Liver (tissue), 9 donors: ENCODE data around the gene P4HTM. TPM values are rescaled to one million over a fixed set of nuclear protein-coding genes. Genes with fewer than 3 reads are reported as not detected.

Source experiments
- DNase-seq: peaks from one replicate; pipeline ENCODE4 v3.0.0-alpha.2; 2017; ENCODE audit warnings: low spot score
- H3K27ac ChIP-seq, 2 donors: one replicate each; pipeline ENCODE4 v1.7.0; 2013; ENCODE audit warnings: inconsistent platforms in 2 of 2, low read length in 2 of 2, control low read depth in 1 of 2, low read depth in 1 of 2, mild to moderate bottlenecking in 1 of 2
- H3K27me3 ChIP-seq, 4 donors: one replicate each; pipeline versions ENCODE4 v1.6.1 to v1.7.0; 2013; ENCODE audit warnings: low read length in 3 of 4, inconsistent platforms in 1 of 4, mild to moderate bottlenecking in 1 of 4, moderate library complexity in 1 of 4; ENCODE audit not compliant: control insufficient read depth in 4 of 4, insufficient read depth in 4 of 4
- H3K36me3 ChIP-seq, 4 donors: one replicate each; pipeline versions ENCODE4 v1.6.1 to v1.7.0; 2013; ENCODE audit warnings: low read length in 3 of 4, mild to moderate bottlenecking in 3 of 4, low read depth in 1 of 4, moderate library complexity in 1 of 4; ENCODE audit not compliant: control insufficient read depth in 4 of 4, insufficient read depth in 3 of 4
- H3K4me1 ChIP-seq, 4 donors: one replicate each; pipeline versions ENCODE4 v1.6.1 to v1.7.0; 2013; ENCODE audit warnings: low read length in 3 of 4, mild to moderate bottlenecking in 3 of 4, moderate library complexity in 1 of 4; ENCODE audit not compliant: control insufficient read depth in 4 of 4, insufficient read depth in 4 of 4
- H3K4me3 ChIP-seq, 3 donors: one replicate each; pipeline versions ENCODE4 v1.6.1 to v1.7.0; 2013; ENCODE audit warnings: low read length in 3 of 3, control low read depth in 1 of 3, low read depth in 1 of 3, mild to moderate bottlenecking in 1 of 3
- H3K9ac ChIP-seq, 2 donors: one replicate each; pipeline ENCODE4 v1.7.0; 2013; ENCODE audit warnings: low read length in 2 of 2, mild to moderate bottlenecking in 2 of 2, moderate library complexity in 2 of 2, control low read depth in 1 of 2, low read depth in 1 of 2
- H3K9me3 ChIP-seq, 4 donors: one replicate each; pipeline versions ENCODE4 v1.6.1 to v1.7.0; 2013; ENCODE audit warnings: low read length in 3 of 4; ENCODE audit not compliant: control insufficient read depth in 4 of 4
- ATF3 ChIP-seq: IDR thresholded peaks from 2 replicates; pipeline ENCODE4 v1.6.1; 2016; ENCODE audit warnings: antibody characterized with exemption
- CTCF ChIP-seq: fragments of 150-350 bp; IDR thresholded peaks from 2 replicates; pipeline ENCODE4 v1.5.1; 2017; ENCODE audit warnings: improper control_type of control experiment, low read depth, low read length; ENCODE audit not compliant: missing input control
- EGR1 ChIP-seq, 2 donors: IDR thresholded peaks; 2 replicates each; pipeline ENCODE4 v1.6.1; 2016 to 2018; ENCODE audit warnings: antibody characterized with exemption in 2 of 2, low read depth in 2 of 2
- FOXA1 ChIP-seq: IDR thresholded peaks from 2 replicates; pipeline ENCODE4 v1.6.1; 2016; ENCODE audit warnings: antibody characterized with exemption
- FOXA2 ChIP-seq: IDR thresholded peaks from 2 replicates; pipeline ENCODE4 v1.6.1; 2016; ENCODE audit warnings: antibody characterized with exemption
- GABPA ChIP-seq, 2 donors: IDR thresholded peaks in 1 of 2; conservative IDR thresholded peaks in 1 of 2; 2 replicates each; pipeline ENCODE4 v1.6.1; 2016; ENCODE audit warnings: antibody characterized with exemption in 2 of 2, mild to moderate bottlenecking in 1 of 2, moderate library complexity in 1 of 2
- HNF4A ChIP-seq, 2 donors: conservative IDR thresholded peaks; 2 replicates each; pipeline ENCODE4 v1.6.1; 2016; ENCODE audit warnings: antibody characterized with exemption in 2 of 2, mild to moderate bottlenecking in 2 of 2
- HNF4G ChIP-seq: IDR thresholded peaks from 2 replicates; pipeline ENCODE4 v1.6.1; 2016; ENCODE audit warnings: antibody characterized with exemption
- JUND ChIP-seq, 2 donors: IDR thresholded peaks; 2 replicates each; pipeline ENCODE4 v1.6.1; 2016; ENCODE audit warnings: antibody characterized with exemption in 2 of 2
- MAX ChIP-seq: IDR thresholded peaks from 2 replicates; pipeline ENCODE4 v1.6.1; 2016; ENCODE audit warnings: antibody characterized with exemption
- NR2F2 ChIP-seq: IDR thresholded peaks from 2 replicates; pipeline ENCODE4 v1.6.1; 2016; ENCODE audit warnings: antibody characterized with exemption
- RAD21 ChIP-seq, 2 donors: IDR thresholded peaks; 2 replicates each; pipeline ENCODE4 v1.6.1; 2016; ENCODE audit warnings: antibody characterized with exemption in 2 of 2, mild to moderate bottlenecking in 2 of 2
- REST ChIP-seq: IDR thresholded peaks from 2 replicates; pipeline ENCODE4 v1.6.1; 2016; ENCODE audit warnings: antibody characterized with exemption, mild to moderate bottlenecking
- RXRA ChIP-seq, 2 donors: IDR thresholded peaks; 2 replicates each; pipeline ENCODE4 v1.6.1; 2017 to 2018; ENCODE audit warnings: antibody characterized with exemption in 2 of 2, mild to moderate bottlenecking in 1 of 2
- SP1 ChIP-seq: IDR thresholded peaks from 2 replicates; pipeline ENCODE4 v1.6.1; 2018; ENCODE audit warnings: antibody characterized with exemption, mild to moderate bottlenecking
- TAF1 ChIP-seq: conservative IDR thresholded peaks from 2 replicates; pipeline ENCODE4 v1.6.1; 2016; ENCODE audit warnings: antibody characterized with exemption, mild to moderate bottlenecking
- YY1 ChIP-seq: IDR thresholded peaks from 2 replicates; pipeline ENCODE4 v1.6.1; 2016; ENCODE audit warnings: antibody characterized with exemption, mild to moderate bottlenecking
- ZBTB33 ChIP-seq: IDR thresholded peaks from 2 replicates; pipeline ENCODE4 v1.6.1; 2016; ENCODE audit warnings: antibody characterized with exemption
- WGBS: extraction: QIAGEN DNeasy Blood & Tissue Kit; methylation state at CpG from one replicate; pipeline ENCODE4 v1.1.7; 2013; 5-methylcytosine and 5-hydroxymethylcytosine counted together
- polyA plus RNA-seq, 2 donors: library from polyadenylated mRNA; stranded (reverse) in 1 of 2; unstranded in 1 of 2; fragments of 200-250 nt in 1 of 2; fragments of >200 nt in 1 of 2; fragmentation: Nextera tagmentation in 1 of 2; extraction: Ambion mirVana in 1 of 2; gene quantifications; one replicate each; pipeline versions ENCODE4 v1.2.1 to v1.2.3, GENCODE V29; 2013 to 2015
- total RNA-seq, 2 donors: library from RNA; depleted of rRNA; stranded (reverse); fragments of >200 nt; gene quantifications; one replicate each; pipeline ENCODE4 v1.2.3, GENCODE V29; 2014
- donor health status: healthy.
- donor health status: healthy.
- donor health status: healthy.
- donor health status: healthy.
- donor health status: healthy.

Gene P4HTM
- total and polyA plus RNA-seq, 4 donors: 10.0 to 16.2 (median 11.9) TPM

GRCh38 chr3:49007068-49007770 is 17.2 kb downstream of the P4HTM start, which contains the start of gene WDR6:
WDR6 (plus strand) TSS chr3:49007391; CDS start chr3:49007432, 41 bp downstream.
- DNase-seq: peak; percentile 91
- Histone ChIP-seq H3K4me1 (peaks cover 6 to 31% (median 20%) of the 10 kb centered on the region in 4 donors), H3K36me3 (peaks cover 0 to 9% (median under 1%) of the 10 kb centered on the region in 4 donors), H3K27ac (peak within 1 kb of the TSS; percentile 80 to 98), H3K27me3 (no peaks in the 10 kb centered on the region), H3K4me3 (peak within 1 kb of the TSS; percentile 64 to 86 (median 69)), H3K9ac (peak within 1 kb of the TSS; percentile 66 to 81), H3K9me3 (no peaks in the 10 kb centered on the region)
- TF ChIP-seq SP1 (peak; percentile 86), RAD21 (IDR thresholded peaks at IDR 0.05) (no peak), REST (peak; percentile 47), RXRA (IDR thresholded peaks at IDR 0.05) (peak; percentile 27 to 52), HNF4G (no peak), NR2F2 (peak; percentile 16), FOXA2 (no peak), TAF1 (no peak), JUND (IDR thresholded peaks at IDR 0.05) (peak in 1 of 2 donors; percentile 19), GABPA (IDR thresholded peaks at IDR 0.05 in 1 of 2, conservative IDR thresholded peaks at IDR 0.05 in 1 of 2) (peak in 1 of 2 donors; percentile 30), YY1 (peak; percentile 82), FOXA1 (no peak), MAX (no peak), ZBTB33 (peak; percentile 99), HNF4A (conservative IDR thresholded peaks at IDR 0.05) (peak in 1 of 2 donors; percentile 41), EGR1 (IDR thresholded peaks at IDR 0.05; ENCODE audit: low read depth in 2 of 2) (peak; percentile 72 to 80), ATF3 (no peak), CTCF (peak; percentile 31)
- under 1% methylated on average over 65 of the region's 65 CpGs for WGBS
